Caco-2 (cell line): ENCODE measurements around the gene SPATA31C2. TPM values are rescaled to one million over a fixed set of nuclear protein-coding genes. Genes with fewer than 3 reads are reported as not detected.

Experiments used
- BruUV-seq: library from RNA; stranded (reverse); fragments of 400-500 nt; replicated peaks from 2 replicates; lab custom pipeline; 2021; lab: Mats Ljungman, UMichigan
- CTCF ChIA-PET: fragments of 300-600 bp; sonication (Branson Sonifier 250); formaldehyde crosslinking; loops from one replicate; lab custom pipeline; 2022; ENCODE audit warnings: antibody characterized with exemption; lab: Charles Lee
- POLR2A ChIA-PET: fragments of 300-600 bp; sonication (Branson Sonifier 250); formaldehyde crosslinking; loops from one replicate; lab custom pipeline; 2022; ENCODE audit warnings: antibody characterized with exemption; lab: Charles Lee
- DNase-seq, 2 experiments: peaks; one replicate each; pipeline versions ENCODE4 v3.0.0 to v3.0.0-alpha.2; 2020 to 2022
- H3K27me3 ChIP-seq: replicated peaks from 2 replicates; pipeline ENCODE4 v1.6.0; 2011; ENCODE audit warnings: low read length; ENCODE audit not compliant: control insufficient read depth, insufficient read depth
- H3K36me3 ChIP-seq: 2 replicates; pipeline ENCODE4 v1.5.1; 2011; ENCODE audit warnings: low read length; ENCODE audit not compliant: control insufficient read depth, insufficient read depth
- H3K4me1 ChIP-seq: fragments of 250-450 bp; sonication (Bioruptor Pico); 2 replicates; pipeline ENCODE4 v1.5.1; 2020; ENCODE audit warnings: mild to moderate bottlenecking
- H3K4me3 ChIP-seq: 2 replicates; pipeline ENCODE4 v1.5.1; 2011; ENCODE audit warnings: low read depth, mild to moderate bottlenecking, control low read depth, low read length
- H3K9me3 ChIP-seq: fragments of 250-450 bp; sonication (Bioruptor Pico); 2 replicates; pipeline ENCODE4 v1.5.1; 2020; ENCODE audit warnings: mild to moderate bottlenecking, moderate library complexity
- H3K27ac Mint-ChIP-seq: one replicate; pipeline ENCODE4 v1.8.0; 2022; ENCODE audit warnings: mixed read lengths; ENCODE audit not compliant: unreplicated experiment
- H3K27me3 Mint-ChIP-seq: one replicate; pipeline ENCODE4 v1.8.0; 2022; ENCODE audit warnings: mixed read lengths; ENCODE audit not compliant: insufficient read depth, unreplicated experiment
- H3K36me3 Mint-ChIP-seq: one replicate; pipeline ENCODE4 v1.8.0; 2022; ENCODE audit warnings: mild to moderate bottlenecking, mixed read lengths; ENCODE audit not compliant: insufficient read depth, unreplicated experiment
- H3K4me1 Mint-ChIP-seq: one replicate; pipeline ENCODE4 v1.8.0; 2022; ENCODE audit warnings: low read depth, mixed read lengths; ENCODE audit not compliant: unreplicated experiment
- H3K4me3 Mint-ChIP-seq: one replicate; pipeline ENCODE4 v1.8.0; 2022; ENCODE audit warnings: mild to moderate bottlenecking, moderate library complexity, mixed read lengths; ENCODE audit not compliant: unreplicated experiment
- H3K9me3 Mint-ChIP-seq: one replicate; pipeline ENCODE4 v1.8.0; 2022; ENCODE audit warnings: mixed read lengths; ENCODE audit not compliant: unreplicated experiment
- CTCF ChIP-seq, 2 experiments: fragments of 200-600 bp in 1 of 2; IDR thresholded peaks; 1 replicate in 1 of 2; 2 replicates in 1 of 2; pipeline versions ENCODE4 v1.5.1 to v1.8.0; 2011 to 2022; ENCODE audit warnings: antibody characterized with exemption in 1 of 2, control low read depth in 1 of 2, inconsistent platforms in 1 of 2, low read depth in 1 of 2, low read length in 1 of 2, mild to moderate bottlenecking in 1 of 2, moderate library complexity in 1 of 2; ENCODE audit not compliant: insufficient read depth in 1 of 2, severe bottlenecking in 1 of 2, unreplicated experiment in 1 of 2
- intact Hi-C: fragments of 100-400 bp; cut with micrococcal nuclease; formaldehyde crosslinking; loops from one replicate; pipeline ENCODE4 v1.10.0; 2022; ENCODE audit not compliant: unreplicated experiment
- total RNA-seq: library from RNA; stranded (reverse); gene quantifications from 2 replicates; pipeline ENCODE4 v1.2.3, GENCODE V29; 2022

The SPATA31C2 gene
- total RNA-seq, 1 experiment from 2014 or later: not detected

- Mint-ChIP-seq H3K4me3 (no peak overlapping the region), H3K4me1 (peaks cover 5% of the 10 kb centered on the region), H3K36me3 (no peaks in the 10 kb centered on the region), H3K27ac (no peak overlapping the region), H3K9me3 (peaks cover 10% of the 10 kb centered on the region), H3K27me3 (no peaks in the 10 kb centered on the region)
- POLR2A ChIA-PET: no interaction called here
- no TSS peak for BruUV-seq
- H3K9me3 ChIP-seq: no peaks in the 10 kb centered on the region
- H3K27me3 ChIP-seq: no peaks in the 10 kb centered on the region
- no peaks in the 10 kb centered on the region for H3K4me1 ChIP-seq
- no peak for DNase-seq
- no peak for TF ChIP-seq CTCF (IDR thresholded peaks at IDR 0.05; ENCODE audit: insufficient read depth in 1 of 2, low read depth in 1 of 2, low read length in 1 of 2, severe bottlenecking in 1 of 2, unreplicated experiment in 1 of 2)
- intact Hi-C loops: no loop called here
- H3K36me3 ChIP-seq: no peaks in the 10 kb centered on the region
- CTCF ChIA-PET: no interaction called here
- no peak overlapping the region for H3K4me3 ChIP-seq
Observed at GRCh38 chr9:88180081-88180765, 41.9 kb upstream of the SPATA31C2 start.

- H3K9me3 ChIP-seq: no peaks in the 10 kb centered on the region
- ChIA-PET POLR2A (no interaction called here), CTCF (no interaction called here)
- intact Hi-C loops: no loop called here
- BruUV-seq: no TSS peak
- Mint-ChIP-seq H3K4me3 (no peak overlapping the region), H3K27ac (peak overlapping the region; percentile 30), H3K4me1 (peaks cover 5% of the 10 kb centered on the region), H3K36me3 (no peaks in the 10 kb centered on the region), H3K9me3 (peaks cover 10% of the 10 kb centered on the region), H3K27me3 (no peaks in the 10 kb centered on the region)
- H3K36me3 ChIP-seq: no peaks in the 10 kb centered on the region
- DNase-seq: no peak
- no peaks in the 10 kb centered on the region for H3K4me1 ChIP-seq
- no peak overlapping the region for H3K4me3 ChIP-seq
- no peaks in the 10 kb centered on the region for H3K27me3 ChIP-seq
- no peak for TF ChIP-seq CTCF (IDR thresholded peaks at IDR 0.05; ENCODE audit: insufficient read depth in 1 of 2, low read depth in 1 of 2, low read length in 1 of 2, severe bottlenecking in 1 of 2, unreplicated experiment in 1 of 2)
Observed at GRCh38 chr9:88179062-88179521, 40.8 kb upstream of the SPATA31C2 start.

- CTCF ChIA-PET: no interaction called here
- POLR2A ChIA-PET: no interaction called here
- Histone ChIP-seq H3K27me3 (no peaks in the 10 kb centered on the region), H3K9me3 (no peaks in the 10 kb centered on the region), H3K4me3 (no peak overlapping the region), H3K4me1 (no peaks in the 10 kb centered on the region), H3K36me3 (no peaks in the 10 kb centered on the region)
- TF ChIP-seq CTCF (IDR thresholded peaks at IDR 0.05; ENCODE audit: insufficient read depth in 1 of 2, low read depth in 1 of 2, low read length in 1 of 2, severe bottlenecking in 1 of 2, unreplicated experiment in 1 of 2): no peak
- BruUV-seq: no TSS peak
- no peaks in the 10 kb centered on the region for H3K27me3 Mint-ChIP-seq
- H3K9me3 Mint-ChIP-seq: peaks cover 10% of the 10 kb centered on the region
- peak overlapping the region; percentile 30 for H3K27ac Mint-ChIP-seq
- intact Hi-C loops: no loop called here
- H3K36me3 Mint-ChIP-seq: no peaks in the 10 kb centered on the region
- peaks cover 5% of the 10 kb centered on the region for H3K4me1 Mint-ChIP-seq
- DNase-seq: no peak
- H3K4me3 Mint-ChIP-seq: no peak overlapping the region
Observed at GRCh38 chr9:88178641-88179040, 40.4 kb upstream of the SPATA31C2 start.
